Mesothelial cell of epicardium (in vitro differentiated cells): ENCODE measurements around the gene GCA. TPM values are rescaled to one million over a fixed set of nuclear protein-coding genes. Genes with fewer than 3 reads are reported as not detected.

Source experiments
- DNase-seq, 2 experiments: peaks; one replicate each; pipeline ENCODE4 v3.0.0; 2021; ENCODE audit warnings: low spot score in 2 of 2; ENCODE audit not compliant: unreplicated experiment in 2 of 2
- H3K27ac Mint-ChIP-seq: 2 replicates; pipeline ENCODE4 v1.8.0; 2021; ENCODE audit warnings: mixed read lengths
- H3K27me3 Mint-ChIP-seq: 2 replicates; pipeline ENCODE4 v1.8.0; 2021; ENCODE audit warnings: low read depth, mixed read lengths
- H3K36me3 Mint-ChIP-seq: 2 replicates; pipeline ENCODE4 v1.8.0; 2021; ENCODE audit warnings: mixed read lengths
- H3K4me1 Mint-ChIP-seq: 2 replicates; pipeline ENCODE4 v1.8.0; 2021; ENCODE audit warnings: mixed read lengths
- H3K4me3 Mint-ChIP-seq: 2 replicates; pipeline ENCODE4 v1.8.0; 2021; ENCODE audit warnings: mild to moderate bottlenecking, moderate library complexity, mixed read lengths
- H3K9me3 Mint-ChIP-seq: 2 replicates; pipeline ENCODE4 v1.8.0; 2021; ENCODE audit warnings: mixed read lengths
- CTCF ChIP-seq: fragments of 200-600 bp; sonication (generic); IDR thresholded peaks from one replicate; pipeline ENCODE4 v1.5.0; 2021; ENCODE audit warnings: antibody characterized with exemption; ENCODE audit not compliant: unreplicated experiment
- total RNA-seq: library from RNA; stranded (reverse); gene quantifications from 3 replicates; pipeline ENCODE4 v1.2.1, GENCODE V29; 2021

Gene GCA
- total RNA-seq, 1 donor from 2014 or later = 40.5 TPM

- Mint-ChIP-seq H3K4me1 (peaks cover 20% of the 10 kb centered on the region), H3K27ac (no peak overlapping the region), H3K27me3 (peaks cover 11% of the 10 kb centered on the region), H3K36me3 (peaks cover 2% of the 10 kb centered on the region), H3K4me3 (no peak overlapping the region), H3K9me3 (peaks cover 3% of the 10 kb centered on the region)
- no peak for TF ChIP-seq CTCF
- DNase-seq = no peak
Observed at GRCh38 chr2:162315938-162316337, 28.0 kb upstream of the GCA start.

GRCh38 chr2:162316590-162316989 lies 27.3 kb upstream of the GCA start:
- no peaks in the 10 kb centered on the region for H3K36me3 Mint-ChIP-seq
- no peak overlapping the region for H3K27ac Mint-ChIP-seq
- peaks cover 20% of the 10 kb centered on the region for H3K4me1 Mint-ChIP-seq
- H3K4me3 Mint-ChIP-seq = peak overlapping the region; percentile 43
- no peak for TF ChIP-seq CTCF
- DNase-seq = no peak
- H3K27me3 Mint-ChIP-seq = peaks cover 12% of the 10 kb centered on the region
- H3K9me3 Mint-ChIP-seq = peaks cover 3% of the 10 kb centered on the region

- Mint-ChIP-seq H3K36me3 (no peaks in the 10 kb centered on the region), H3K27ac (no peak overlapping the region), H3K4me3 (peak overlapping the region; percentile 80), H3K4me1 (peaks cover 20% of the 10 kb centered on the region), H3K9me3 (peaks cover 3% of the 10 kb centered on the region), H3K27me3 (peaks cover 7% of the 10 kb centered on the region)
- TF ChIP-seq CTCF = no peak
- DNase-seq = no peak
Observed at GRCh38 chr2:162317058-162317742, 26.7 kb upstream of the GCA start.

- Mint-ChIP-seq H3K27me3 (peaks cover 7% of the 10 kb centered on the region), H3K4me3 (peak overlapping the region; percentile 80), H3K36me3 (no peaks in the 10 kb centered on the region), H3K4me1 (peaks cover 20% of the 10 kb centered on the region), H3K9me3 (peaks cover 3% of the 10 kb centered on the region), H3K27ac (peak overlapping the region; percentile 78)
- TF ChIP-seq CTCF = no peak
- no peak for DNase-seq
Observed at GRCh38 chr2:162317861-162318327, 26.0 kb upstream of the GCA start.

- H3K9me3 Mint-ChIP-seq = peaks cover 3% of the 10 kb centered on the region
- H3K36me3 Mint-ChIP-seq = no peaks in the 10 kb centered on the region
- peak within 1 kb of the TSS; percentile 80 for H3K4me3 Mint-ChIP-seq
- no peak for TF ChIP-seq CTCF
- H3K27ac Mint-ChIP-seq = peak within 1 kb of the TSS; percentile 92
- H3K27me3 Mint-ChIP-seq = peaks cover 7% of the 10 kb centered on the region
- peaks cover 20% of the 10 kb centered on the region for H3K4me1 Mint-ChIP-seq
- DNase-seq = peak in 1 of 2 experiments; percentile 61
Observed at GRCh38 chr2:162318328-162319180, 25.4 kb upstream of the GCA start, which contains the start of gene IFIH1. Gene IFIH1, minus strand, starts transcription at chr2:162318684. Its CDS starts 377 bp downstream, at chr2:162318307.
